ENCODE results near the gene CREBRF. TPM values are rescaled to one million over a fixed set of nuclear protein-coding genes. Genes with fewer than 3 reads are reported as not detected.
"Not testable (repeated sequence)": the region's sequence is repeated elsewhere in the genome, so short reads cannot be mapped to it uniquely, and the experiment has no call there.

CREBRF gene
- total and polyA plus RNA-seq, 4 donors = 8.7 to 36.6 (median 21.8) TPM

DNA sequence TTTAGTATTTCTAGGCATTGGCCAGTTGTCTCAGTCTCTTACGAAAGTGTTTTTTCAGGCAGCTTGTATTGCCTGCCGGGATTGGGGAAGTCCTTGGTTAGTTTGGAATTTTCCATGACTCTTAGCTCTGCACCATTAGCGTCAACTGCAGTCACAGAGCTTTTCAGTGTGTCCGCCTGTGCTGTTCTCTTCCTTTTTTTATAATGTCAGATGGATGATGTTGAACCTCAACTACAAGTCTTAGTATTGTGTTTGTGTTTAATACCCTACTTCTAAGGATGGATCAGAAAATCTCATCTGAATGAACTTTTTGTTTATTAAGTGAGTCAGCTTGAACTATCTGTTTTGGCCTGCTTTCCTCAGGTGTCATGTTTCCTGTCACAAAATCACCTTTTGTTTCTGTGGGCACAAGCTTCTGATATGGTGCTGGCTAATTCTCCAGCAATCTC is 39.5 kb upstream of the CREBRF start:
- H3K27ac ChIP-seq (ENCODE audit: low read depth, low read length) = peak overlapping the region; percentile 26
- no peaks in the 10 kb centered on the region for H3K9me3 ChIP-seq (ENCODE audit: control insufficient read depth, insufficient read depth, low read length)
- H3K4me3 ChIP-seq (ENCODE audit: low read depth, low read length) = no peak overlapping the region
- no peaks in the 10 kb centered on the region for H3K27me3 ChIP-seq (ENCODE audit: control insufficient read depth, insufficient read depth, low read length)
- peaks cover 16% of the 10 kb centered on the region for H3K4me1 ChIP-seq (ENCODE audit: control insufficient read depth, insufficient read depth, low read length)
- WGBS (ENCODE audit: insufficient coverage) = 67% methylated on average over 2 of the region's 4 CpGs
- H3K36me3 ChIP-seq (ENCODE audit: control insufficient read depth, insufficient read depth, low read length) = no peaks in the 10 kb centered on the region
- peak in 1 of 6 donors; percentile 36 for DNase-seq (ENCODE audit: low read depth in 4 of 6, low spot score in 6 of 6)

- not testable (repeated sequence) for H3K36me3 ChIP-seq (ENCODE audit: control insufficient read depth, insufficient read depth, low read length); DNase-seq (ENCODE audit: low read depth in 4 of 6, low spot score in 6 of 6); H3K27me3 ChIP-seq (ENCODE audit: control insufficient read depth, insufficient read depth, low read length); H3K9me3 ChIP-seq (ENCODE audit: control insufficient read depth, insufficient read depth, low read length); H3K4me3 ChIP-seq (ENCODE audit: low read depth, low read length)
- Histone ChIP-seq H3K27ac (ENCODE audit: low read depth, low read length) (peak overlapping the region; percentile 26), H3K4me1 (ENCODE audit: control insufficient read depth, insufficient read depth, low read length) (peaks cover 19% of the 10 kb centered on the region)
- WGBS (ENCODE audit: insufficient coverage) = 91% methylated on average over 9 of the region's 15 CpGs
These were observed 39.1 kb upstream of the CREBRF start for GRCh38 chr5:173017087-173017486.

DNA sequence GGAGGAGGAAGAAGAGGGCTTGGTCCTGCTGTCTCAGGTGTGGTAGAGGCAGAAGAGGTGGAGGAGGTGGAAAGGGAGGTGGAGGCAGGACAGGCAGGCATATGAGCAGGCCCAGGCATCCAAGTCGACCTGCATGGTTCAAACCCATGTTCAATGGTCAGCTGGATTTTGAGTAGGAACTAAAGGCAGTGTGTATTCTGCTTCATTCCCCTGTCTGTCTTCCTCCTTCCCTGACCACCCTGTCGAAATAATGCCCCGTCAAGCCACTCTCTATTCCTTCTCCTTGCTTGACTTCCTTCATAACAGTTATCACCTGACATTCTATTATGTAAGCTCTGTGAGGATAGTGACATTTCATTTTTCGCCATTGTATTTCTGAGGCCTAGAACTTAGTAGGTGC is 37.8 kb upstream of the CREBRF start:
- no CpG with 5 or more reads among the region's 4 CpGs for WGBS (ENCODE audit: insufficient coverage)
- Histone ChIP-seq H3K9me3 (ENCODE audit: control insufficient read depth, insufficient read depth, low read length) (no peaks in the 10 kb centered on the region), H3K27ac (ENCODE audit: low read depth, low read length) (no peak overlapping the region), H3K27me3 (ENCODE audit: control insufficient read depth, insufficient read depth, low read length) (no peaks in the 10 kb centered on the region), H3K4me3 (ENCODE audit: low read depth, low read length) (no peak overlapping the region), H3K36me3 (ENCODE audit: control insufficient read depth, insufficient read depth, low read length) (peaks cover 9% of the 10 kb centered on the region), H3K4me1 (ENCODE audit: control insufficient read depth, insufficient read depth, low read length) (peaks cover 19% of the 10 kb centered on the region)
- no peak for DNase-seq (ENCODE audit: low read depth in 4 of 6, low spot score in 6 of 6)

DNA sequence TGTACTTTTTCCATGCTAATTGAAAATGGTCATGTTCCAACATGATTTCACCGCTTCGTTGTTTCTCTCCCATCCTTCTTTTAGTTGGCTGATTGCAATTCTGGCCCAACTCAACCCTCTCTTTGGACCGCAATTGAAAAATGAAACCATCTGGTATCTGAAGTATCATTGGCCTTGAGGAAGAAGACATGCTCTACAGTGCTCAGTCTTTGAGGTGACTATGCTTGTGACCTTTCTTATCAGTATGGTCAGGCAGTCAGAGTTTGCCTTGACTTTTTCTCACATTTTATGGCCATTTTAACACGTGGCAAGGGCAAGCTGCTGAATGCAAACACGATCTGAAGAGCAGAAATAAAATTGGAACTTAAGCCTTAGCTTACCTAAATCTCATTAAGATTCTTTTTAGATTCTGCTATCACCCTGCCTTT is 36.0 kb upstream of the CREBRF start:
- H3K27ac ChIP-seq (ENCODE audit: low read depth, low read length) = peak overlapping the region; percentile 79
- WGBS (ENCODE audit: insufficient coverage) = 51% methylated on average over 2 of the region's 5 CpGs
- peaks cover 19% of the 10 kb centered on the region for H3K4me1 ChIP-seq (ENCODE audit: control insufficient read depth, insufficient read depth, low read length)
- no peaks in the 10 kb centered on the region for H3K27me3 ChIP-seq (ENCODE audit: control insufficient read depth, insufficient read depth, low read length)
- no peak overlapping the region for H3K4me3 ChIP-seq (ENCODE audit: low read depth, low read length)
- no peaks in the 10 kb centered on the region for H3K9me3 ChIP-seq (ENCODE audit: control insufficient read depth, insufficient read depth, low read length)
- peak in 1 of 6 donors; percentile 25 for DNase-seq (ENCODE audit: low read depth in 4 of 6, low spot score in 6 of 6)
- peaks cover 13% of the 10 kb centered on the region for H3K36me3 ChIP-seq (ENCODE audit: control insufficient read depth, insufficient read depth, low read length)

- WGBS (ENCODE audit: insufficient coverage) = 42% methylated on average over 9 of the region's 9 CpGs
- DNase-seq (ENCODE audit: low read depth in 4 of 6, low spot score in 6 of 6) = peak in 2 of 6 donors; percentile 64 to 84
- Histone ChIP-seq H3K36me3 (ENCODE audit: control insufficient read depth, insufficient read depth, low read length) (peaks cover 14% of the 10 kb centered on the region), H3K27ac (ENCODE audit: low read depth, low read length) (peak overlapping the region; percentile 79), H3K4me3 (ENCODE audit: low read depth, low read length) (no peak overlapping the region), H3K4me1 (ENCODE audit: control insufficient read depth, insufficient read depth, low read length) (peaks cover 19% of the 10 kb centered on the region), H3K9me3 (ENCODE audit: control insufficient read depth, insufficient read depth, low read length) (no peaks in the 10 kb centered on the region), H3K27me3 (ENCODE audit: control insufficient read depth, insufficient read depth, low read length) (no peaks in the 10 kb centered on the region)
These were observed 35.5 kb upstream of the CREBRF start for GRCh38 chr5:173020643-173021042.

- WGBS (ENCODE audit: insufficient coverage) = 100% methylated on average over 1 of the region's 6 CpGs
- Histone ChIP-seq H3K27ac (ENCODE audit: low read depth, low read length) (no peak overlapping the region), H3K36me3 (ENCODE audit: control insufficient read depth, insufficient read depth, low read length) (peaks cover 14% of the 10 kb centered on the region)
These were observed 30.5 kb upstream of the CREBRF start for GRCh38 chr5:173025651-173026050.

DNA sequence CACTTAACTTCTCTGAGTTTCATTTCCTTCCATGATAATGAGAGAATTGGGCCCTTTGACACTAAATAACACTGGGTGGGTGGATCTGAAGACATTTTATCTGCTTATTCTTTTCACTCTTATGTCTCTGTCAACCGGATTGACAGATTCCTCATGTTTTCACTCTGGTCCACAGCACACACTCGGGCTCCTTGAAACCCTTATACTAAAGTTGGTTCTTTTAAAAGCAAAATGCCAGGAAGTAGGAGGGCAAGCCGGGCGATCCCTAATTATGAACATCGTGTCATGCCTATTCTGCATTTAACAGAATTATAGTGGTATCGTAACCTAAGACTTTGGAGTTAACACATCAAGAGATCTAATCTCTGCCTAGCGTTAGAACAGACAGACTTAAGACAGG is 28.2 kb upstream of the CREBRF start:
- Histone ChIP-seq H3K27ac (ENCODE audit: low read depth, low read length) (no peak overlapping the region), H3K27me3 (ENCODE audit: control insufficient read depth, insufficient read depth, low read length) (no peaks in the 10 kb centered on the region), H3K9me3 (ENCODE audit: control insufficient read depth, insufficient read depth, low read length) (no peaks in the 10 kb centered on the region), H3K4me3 (ENCODE audit: low read depth, low read length) (no peak overlapping the region), H3K4me1 (ENCODE audit: control insufficient read depth, insufficient read depth, low read length) (peaks cover 5% of the 10 kb centered on the region), H3K36me3 (ENCODE audit: control insufficient read depth, insufficient read depth, low read length) (peaks cover 7% of the 10 kb centered on the region)
- DNase-seq (ENCODE audit: low read depth in 4 of 6, low spot score in 6 of 6) = no peak
- WGBS (ENCODE audit: insufficient coverage) = 88% methylated on average over 2 of the region's 7 CpGs

More at GRCh38 chr5:173025651-173026050, 30.5 kb upstream of the CREBRF start:
- no peak for DNase-seq (ENCODE audit: low read depth in 4 of 6, low spot score in 6 of 6)
- H3K4me3 ChIP-seq (ENCODE audit: low read depth, low read length) = no peak overlapping the region
- peaks cover 17% of the 10 kb centered on the region for H3K4me1 ChIP-seq (ENCODE audit: control insufficient read depth, insufficient read depth, low read length)
- H3K9me3 ChIP-seq (ENCODE audit: control insufficient read depth, insufficient read depth, low read length) = no peaks in the 10 kb centered on the region
- H3K27me3 ChIP-seq (ENCODE audit: control insufficient read depth, insufficient read depth, low read length) = no peaks in the 10 kb centered on the region

DNA sequence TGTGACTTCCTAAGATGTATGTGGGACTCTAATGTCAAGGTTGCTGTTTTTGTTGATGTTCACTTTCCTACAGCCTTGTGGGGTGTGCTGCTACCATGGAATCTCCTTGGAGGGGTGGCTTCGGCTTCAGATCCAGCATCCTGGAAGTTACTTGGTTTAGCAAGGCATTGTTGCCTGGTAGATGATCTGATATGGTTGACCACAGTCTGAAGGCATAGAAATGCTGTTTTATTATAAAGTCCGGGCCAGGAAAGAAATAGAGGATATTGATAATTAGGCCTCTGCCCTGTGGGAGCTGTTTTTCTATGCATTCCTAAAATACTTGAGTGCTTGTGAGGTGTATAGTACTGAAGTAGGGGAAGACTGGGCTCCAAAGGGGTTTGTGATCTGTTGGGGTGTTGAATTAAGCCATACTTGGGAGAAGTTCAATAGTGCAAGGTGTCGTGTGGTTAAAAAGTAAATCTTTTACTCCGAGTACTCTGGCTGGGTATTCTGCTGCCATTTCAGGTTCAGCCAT is 27.3 kb upstream of the CREBRF start:
- peaks cover 2% of the 10 kb centered on the region for H3K36me3 ChIP-seq (ENCODE audit: control insufficient read depth, insufficient read depth, low read length)
- 71% methylated on average over 2 of the region's 4 CpGs for WGBS (ENCODE audit: insufficient coverage)
- H3K4me3 ChIP-seq (ENCODE audit: low read depth, low read length) = no peak overlapping the region
- H3K27me3 ChIP-seq (ENCODE audit: control insufficient read depth, insufficient read depth, low read length) = no peaks in the 10 kb centered on the region
- H3K9me3 ChIP-seq (ENCODE audit: control insufficient read depth, insufficient read depth, low read length) = no peaks in the 10 kb centered on the region
- H3K4me1 ChIP-seq (ENCODE audit: control insufficient read depth, insufficient read depth, low read length) = peaks cover 14% of the 10 kb centered on the region
- DNase-seq (ENCODE audit: low read depth in 4 of 6, low spot score in 6 of 6) = no peak
- H3K27ac ChIP-seq (ENCODE audit: low read depth, low read length) = peak overlapping the region; percentile 26

GRCh38 chr5:173029499-173029921 is 26.6 kb upstream of the CREBRF start:
- no peaks in the 10 kb centered on the region for H3K9me3 ChIP-seq (ENCODE audit: control insufficient read depth, insufficient read depth, low read length)
- H3K4me1 ChIP-seq (ENCODE audit: control insufficient read depth, insufficient read depth, low read length) = peaks cover 16% of the 10 kb centered on the region
- H3K4me3 ChIP-seq (ENCODE audit: low read depth, low read length) = no peak overlapping the region
- WGBS (ENCODE audit: insufficient coverage) = 63% methylated on average over 3 of the region's 5 CpGs
- DNase-seq (ENCODE audit: low read depth in 4 of 6, low spot score in 6 of 6) = no peak
- peaks cover 2% of the 10 kb centered on the region for H3K36me3 ChIP-seq (ENCODE audit: control insufficient read depth, insufficient read depth, low read length)
- H3K27ac ChIP-seq (ENCODE audit: low read depth, low read length) = peak overlapping the region; percentile 26
- no peaks in the 10 kb centered on the region for H3K27me3 ChIP-seq (ENCODE audit: control insufficient read depth, insufficient read depth, low read length)

DNA sequence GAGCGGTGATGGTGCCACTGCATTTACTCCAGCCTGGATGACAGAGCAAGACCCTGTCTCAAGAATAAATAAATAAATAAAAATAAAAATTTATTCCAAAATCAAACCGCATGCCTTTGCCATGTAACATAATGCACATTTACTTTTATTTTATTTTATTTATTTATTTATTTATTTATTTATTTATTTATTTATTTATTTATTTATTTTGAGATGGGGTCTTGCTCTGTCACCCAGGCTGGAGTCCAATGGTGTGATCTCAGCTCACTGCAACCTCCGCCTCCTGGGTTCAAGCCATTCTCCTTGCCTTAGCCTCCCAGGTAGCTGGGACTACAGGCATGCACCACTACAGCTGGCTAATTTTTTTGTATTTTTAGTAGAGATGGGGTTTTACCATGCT is 24.1 kb upstream of the CREBRF start:
- H3K4me1 ChIP-seq (ENCODE audit: control insufficient read depth, insufficient read depth, low read length) = peaks cover 16% of the 10 kb centered on the region
- H3K9me3 ChIP-seq (ENCODE audit: control insufficient read depth, insufficient read depth, low read length); H3K27ac ChIP-seq (ENCODE audit: low read depth, low read length); H3K36me3 ChIP-seq (ENCODE audit: control insufficient read depth, insufficient read depth, low read length); H3K4me3 ChIP-seq (ENCODE audit: low read depth, low read length); H3K27me3 ChIP-seq (ENCODE audit: control insufficient read depth, insufficient read depth, low read length); DNase-seq (ENCODE audit: low read depth in 4 of 6, low spot score in 6 of 6): not testable (repeated sequence)
- no CpG with 5 or more reads among the region's 3 CpGs for WGBS (ENCODE audit: insufficient coverage)
